Measurements from ENCODE around the gene RNF215.

RNF215 gene

DNA sequence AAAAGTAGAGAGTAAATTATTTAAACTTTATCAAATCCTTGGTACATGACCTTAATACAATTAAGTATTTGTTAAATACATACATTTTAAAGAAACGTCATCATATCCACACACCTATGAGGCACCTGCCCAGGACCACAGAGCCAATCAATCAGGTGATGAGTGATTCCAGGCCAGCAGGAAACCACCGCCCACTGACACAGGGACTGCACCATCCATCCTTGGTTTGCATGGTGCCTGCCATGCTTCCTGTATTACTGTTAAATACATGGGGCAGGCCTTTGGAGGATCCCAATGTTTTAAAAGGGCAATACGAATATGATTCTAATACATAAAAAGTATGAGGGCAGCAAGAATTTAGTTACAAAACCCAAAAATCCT lies 53.5 kb downstream of the RNF215 start:
- Mint-ChIP-seq H3K4me3 (no peak overlapping the region), H3K9me3 (no peaks in the 10 kb centered on the region), H3K4me1 (no peaks in the 10 kb centered on the region), H3K36me3 (ENCODE audit: low read depth) (peaks cover 61% of the 10 kb centered on the region), H3K27me3 (ENCODE audit: low read depth, poor library complexity) (peaks cover 2% of the 10 kb centered on the region), H3K27ac (no peak overlapping the region)
- TF ChIP-seq, protein P1, sequence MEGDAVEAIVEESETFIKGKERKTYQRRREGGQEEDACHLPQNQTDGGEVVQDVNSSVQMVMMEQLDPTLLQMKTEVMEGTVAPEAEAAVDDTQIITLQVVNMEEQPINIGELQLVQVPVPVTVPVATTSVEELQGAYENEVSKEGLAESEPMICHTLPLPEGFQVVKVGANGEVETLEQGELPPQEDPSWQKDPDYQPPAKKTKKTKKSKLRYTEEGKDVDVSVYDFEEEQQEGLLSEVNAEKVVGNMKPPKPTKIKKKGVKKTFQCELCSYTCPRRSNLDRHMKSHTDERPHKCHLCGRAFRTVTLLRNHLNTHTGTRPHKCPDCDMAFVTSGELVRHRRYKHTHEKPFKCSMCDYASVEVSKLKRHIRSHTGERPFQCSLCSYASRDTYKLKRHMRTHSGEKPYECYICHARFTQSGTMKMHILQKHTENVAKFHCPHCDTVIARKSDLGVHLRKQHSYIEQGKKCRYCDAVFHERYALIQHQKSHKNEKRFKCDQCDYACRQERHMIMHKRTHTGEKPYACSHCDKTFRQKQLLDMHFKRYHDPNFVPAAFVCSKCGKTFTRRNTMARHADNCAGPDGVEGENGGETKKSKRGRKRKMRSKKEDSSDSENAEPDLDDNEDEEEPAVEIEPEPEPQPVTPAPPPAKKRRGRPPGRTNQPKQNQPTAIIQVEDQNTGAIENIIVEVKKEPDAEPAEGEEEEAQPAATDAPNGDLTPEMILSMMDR (IDR thresholded peaks at IDR 0.05) = no peak
- no peak for DNase-seq

DNA sequence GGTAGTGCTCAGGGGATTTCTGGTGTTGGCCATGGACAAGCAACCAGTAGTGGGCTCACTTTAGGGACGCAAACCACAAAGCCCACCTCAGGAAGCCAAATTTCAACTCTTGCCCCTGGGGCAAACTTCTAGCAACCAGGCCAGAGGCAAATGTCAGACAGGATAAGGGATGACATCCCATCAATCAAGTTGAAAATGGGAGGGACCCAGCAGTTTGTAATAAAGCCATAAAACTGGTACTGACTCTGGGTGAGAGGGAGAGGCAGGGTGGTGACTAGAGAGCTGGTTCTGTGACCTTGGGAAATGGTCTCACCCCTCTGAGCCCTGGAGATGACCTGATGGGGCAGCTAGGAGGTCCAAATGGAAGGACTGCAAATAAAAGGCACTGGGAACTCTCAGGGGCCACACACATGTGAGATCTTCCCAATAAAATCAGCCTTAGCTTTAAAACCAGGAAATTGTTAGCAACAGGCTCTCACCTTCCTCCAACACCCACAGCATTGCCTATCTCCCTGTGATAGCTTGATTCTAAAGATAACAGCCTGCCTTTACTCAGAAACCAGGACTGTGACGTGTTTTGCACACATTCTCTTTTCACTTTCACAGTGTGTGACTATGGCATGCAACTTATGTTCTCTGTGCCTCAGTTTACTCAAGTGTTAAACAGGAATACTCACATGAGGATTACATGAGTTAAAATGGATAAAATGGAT lies 54.1 kb downstream of the RNF215 start:
- H3K4me1 Mint-ChIP-seq = no peaks in the 10 kb centered on the region
- no peak for DNase-seq
- H3K9me3 Mint-ChIP-seq = no peaks in the 10 kb centered on the region
- H3K4me3 Mint-ChIP-seq = no peak overlapping the region
- H3K27ac Mint-ChIP-seq = peak overlapping the region; percentile 88
- peaks cover 3% of the 10 kb centered on the region for H3K27me3 Mint-ChIP-seq (ENCODE audit: low read depth, poor library complexity)
- H3K36me3 Mint-ChIP-seq (ENCODE audit: low read depth) = peaks cover 57% of the 10 kb centered on the region
- TF ChIP-seq, protein P1 (IDR thresholded peaks at IDR 0.05) = no peak

DNA sequence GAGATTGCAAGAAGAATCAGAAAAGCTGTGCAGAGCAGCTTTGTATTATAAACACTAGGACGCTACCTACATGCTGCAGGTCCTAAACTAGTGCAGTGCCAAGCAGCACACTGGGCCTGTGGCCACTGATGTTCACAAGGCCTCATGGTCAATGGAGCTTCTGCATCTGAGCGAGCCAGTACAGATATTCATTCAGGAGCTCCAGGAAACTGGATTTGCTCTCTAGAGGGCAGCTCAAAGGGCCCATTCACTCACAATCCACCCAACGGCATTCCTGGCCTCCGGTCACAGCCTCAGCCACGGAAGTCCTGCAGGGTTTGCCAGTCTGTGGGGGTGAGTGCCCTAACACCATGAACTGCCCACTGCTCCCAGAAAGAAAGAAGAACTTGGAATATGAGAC lies 54.7 kb downstream of the RNF215 start:
- no peak overlapping the region for H3K4me3 Mint-ChIP-seq
- H3K9me3 Mint-ChIP-seq = no peaks in the 10 kb centered on the region
- peaks cover 57% of the 10 kb centered on the region for H3K36me3 Mint-ChIP-seq (ENCODE audit: low read depth)

More for the DNA sequence above, 54.7 kb downstream of the RNF215 start:
- H3K27me3 Mint-ChIP-seq (ENCODE audit: low read depth, poor library complexity) = peaks cover 3% of the 10 kb centered on the region
- DNase-seq = no peak
- peak overlapping the region; percentile 88 for H3K27ac Mint-ChIP-seq
- TF ChIP-seq, protein P1 (IDR thresholded peaks at IDR 0.05) = no peak
- peaks cover 2% of the 10 kb centered on the region for H3K4me1 Mint-ChIP-seq

Data from nephron progenitor cell (in vitro differentiated cells).